Activated T-cell treated with anti-CD3 and anti-CD28 coated beads, Interleukin-2, amount 50 U/mL, for 24 hours (primary cell): ENCODE measurements around the gene PHETA1.
A peak's percentile ranks its signal among the peaks of the same experiment; 100 is the strongest.

Source experiments
- DNase-seq: peaks from one replicate; pipeline ENCODE4 v3.0.0-alpha.2; 2020
- H3K27ac Mint-ChIP-seq: 2 replicates; pipeline ENCODE4 v1.8.0; 2020; ENCODE audit warnings: mild to moderate bottlenecking, mixed read lengths
- H3K27me3 Mint-ChIP-seq: 2 replicates; pipeline ENCODE4 v1.8.0; 2020; ENCODE audit warnings: mixed read lengths
- H3K36me3 Mint-ChIP-seq: 2 replicates; pipeline ENCODE4 v1.8.0; 2020; ENCODE audit warnings: low read depth, mixed read lengths
- H3K4me1 Mint-ChIP-seq: 2 replicates; pipeline ENCODE4 v1.8.0; 2020; ENCODE audit warnings: low read depth, mixed read lengths
- H3K4me3 Mint-ChIP-seq: 2 replicates; pipeline ENCODE4 v1.8.0; 2020; ENCODE audit warnings: mild to moderate bottlenecking, moderate library complexity, mixed read lengths
- H3K9me3 Mint-ChIP-seq: 2 replicates; pipeline ENCODE4 v1.8.0; 2020; ENCODE audit warnings: mixed read lengths

Gene PHETA1

GRCh38 chr12:111367661-111368221, 1.2 kb downstream of the PHETA1 start:
- Mint-ChIP-seq H3K27me3 (no peaks in the 10 kb centered on the region), H3K4me3 (peak overlapping the region; percentile 72), H3K9me3 (no peaks in the 10 kb centered on the region), H3K27ac (no peak overlapping the region), H3K36me3 (no peaks in the 10 kb centered on the region), H3K4me1 (peaks cover 23% of the 10 kb centered on the region)
- no peak for DNase-seq

- no peak for DNase-seq
- no peaks in the 10 kb centered on the region for H3K9me3 Mint-ChIP-seq
- H3K36me3 Mint-ChIP-seq = peaks cover 4% of the 10 kb centered on the region
- no peak overlapping the region for H3K4me3 Mint-ChIP-seq
- peaks cover 3% of the 10 kb centered on the region for H3K27me3 Mint-ChIP-seq
- H3K4me1 Mint-ChIP-seq = peaks cover 23% of the 10 kb centered on the region
- H3K27ac Mint-ChIP-seq = no peak overlapping the region
These were observed 2.3 kb downstream of the PHETA1 start for GRCh38 chr12:111366583-111366982.

GRCh38 chr12:111366075-111366474, 2.8 kb downstream of the PHETA1 start:
- Mint-ChIP-seq H3K27me3 (peaks cover 3% of the 10 kb centered on the region), H3K4me3 (no peak overlapping the region), H3K36me3 (peaks cover 4% of the 10 kb centered on the region), H3K27ac (no peak overlapping the region), H3K9me3 (no peaks in the 10 kb centered on the region), H3K4me1 (peaks cover 27% of the 10 kb centered on the region)
- no peak for DNase-seq

- no peaks in the 10 kb centered on the region for H3K9me3 Mint-ChIP-seq
- DNase-seq = no peak
- H3K4me1 Mint-ChIP-seq = peaks cover 37% of the 10 kb centered on the region
- H3K27ac Mint-ChIP-seq = no peak overlapping the region
- H3K36me3 Mint-ChIP-seq = peaks cover 4% of the 10 kb centered on the region
- H3K27me3 Mint-ChIP-seq = peaks cover 24% of the 10 kb centered on the region
- no peak overlapping the region for H3K4me3 Mint-ChIP-seq
These were observed 5.3 kb downstream of the PHETA1 start for GRCh38 chr12:111363578-111363977.

GRCh38 chr12:111362687-111363475, 6.0 kb downstream of the PHETA1 start:
- DNase-seq = no peak
- no peak overlapping the region for H3K27ac Mint-ChIP-seq
- H3K4me1 Mint-ChIP-seq = peaks cover 31% of the 10 kb centered on the region
- H3K36me3 Mint-ChIP-seq = peaks cover 4% of the 10 kb centered on the region
- H3K4me3 Mint-ChIP-seq = no peak overlapping the region
- peaks cover 27% of the 10 kb centered on the region for H3K27me3 Mint-ChIP-seq
- H3K9me3 Mint-ChIP-seq = no peaks in the 10 kb centered on the region

GRCh38 chr12:111361717-111362576, 6.9 kb downstream of the PHETA1 start:
- DNase-seq = no peak
- Mint-ChIP-seq H3K27ac (no peak overlapping the region), H3K4me1 (peaks cover 23% of the 10 kb centered on the region), H3K4me3 (no peak overlapping the region), H3K27me3 (peaks cover 27% of the 10 kb centered on the region), H3K36me3 (peaks cover 4% of the 10 kb centered on the region), H3K9me3 (no peaks in the 10 kb centered on the region)

- no peak overlapping the region for H3K27ac Mint-ChIP-seq
- peaks cover 23% of the 10 kb centered on the region for H3K4me1 Mint-ChIP-seq
- no peak for DNase-seq
- no peak overlapping the region for H3K4me3 Mint-ChIP-seq
- H3K36me3 Mint-ChIP-seq = peaks cover 4% of the 10 kb centered on the region
- H3K9me3 Mint-ChIP-seq = no peaks in the 10 kb centered on the region
- H3K27me3 Mint-ChIP-seq = peaks cover 27% of the 10 kb centered on the region
These were observed 7.7 kb downstream of the PHETA1 start for GRCh38 chr12:111361073-111361716.

GRCh38 chr12:111360325-111360930, 8.5 kb downstream of the PHETA1 start:
- Mint-ChIP-seq H3K27ac (no peak overlapping the region), H3K4me1 (peaks cover 23% of the 10 kb centered on the region), H3K27me3 (peaks cover 27% of the 10 kb centered on the region), H3K36me3 (peaks cover 4% of the 10 kb centered on the region), H3K9me3 (no peaks in the 10 kb centered on the region), H3K4me3 (no peak overlapping the region)
- no peak for DNase-seq

GRCh38 chr12:111359914-111360276, 9.0 kb downstream of the PHETA1 start:
- peaks cover 27% of the 10 kb centered on the region for H3K27me3 Mint-ChIP-seq
- H3K4me3 Mint-ChIP-seq = peak overlapping the region; percentile 21
- H3K4me1 Mint-ChIP-seq = peaks cover 23% of the 10 kb centered on the region

GRCh38 chr12:111359231-111359913, 9.5 kb downstream of the PHETA1 start:
- Mint-ChIP-seq H3K27ac (peak overlapping the region; percentile 84), H3K27me3 (peaks cover 27% of the 10 kb centered on the region), H3K4me1 (peaks cover 23% of the 10 kb centered on the region), H3K4me3 (peak overlapping the region; percentile 21), H3K9me3 (no peaks in the 10 kb centered on the region), H3K36me3 (peaks cover 4% of the 10 kb centered on the region)
- peak; percentile 47 for DNase-seq

More at GRCh38 chr12:111359914-111360276, 9.0 kb downstream of the PHETA1 start:
- peak overlapping the region; percentile 84 for H3K27ac Mint-ChIP-seq
- no peaks in the 10 kb centered on the region for H3K9me3 Mint-ChIP-seq
- no peak for DNase-seq
- peaks cover 4% of the 10 kb centered on the region for H3K36me3 Mint-ChIP-seq

GRCh38 chr12:111355201-111355925, 13.5 kb downstream of the PHETA1 start:
- Mint-ChIP-seq H3K4me3 (no peak overlapping the region), H3K4me1 (peaks cover 15% of the 10 kb centered on the region), H3K9me3 (no peaks in the 10 kb centered on the region), H3K27ac (no peak overlapping the region), H3K36me3 (no peaks in the 10 kb centered on the region), H3K27me3 (peaks cover 20% of the 10 kb centered on the region)
- no peak for DNase-seq

- Mint-ChIP-seq H3K9me3 (peaks cover 2% of the 10 kb centered on the region), H3K36me3 (no peaks in the 10 kb centered on the region), H3K27me3 (peaks cover 11% of the 10 kb centered on the region), H3K4me3 (no peak overlapping the region), H3K4me1 (peaks cover 6% of the 10 kb centered on the region), H3K27ac (no peak overlapping the region)
- DNase-seq = no peak
These were observed 14.4 kb downstream of the PHETA1 start for GRCh38 chr12:111354511-111354910.

GRCh38 chr12:111353603-111354295, 15.1 kb downstream of the PHETA1 start:
- Mint-ChIP-seq H3K27me3 (peaks cover 4% of the 10 kb centered on the region), H3K36me3 (no peaks in the 10 kb centered on the region), H3K9me3 (peaks cover 8% of the 10 kb centered on the region), H3K4me1 (peaks cover 2% of the 10 kb centered on the region), H3K4me3 (no peak overlapping the region), H3K27ac (no peak overlapping the region)
- DNase-seq = no peak
